ENCODE results near the gene ITPK1.

The ITPK1 gene

GRCh38 chr14:93061380-93062012 is 54.2 kb downstream of the ITPK1 start:
- no peak for DNase-seq (ENCODE audit: low read depth, low spot score)

- no peak for DNase-seq (ENCODE audit: low read depth, low spot score)
These were observed 54.9 kb downstream of the ITPK1 start for GRCh38 chr14:93060841-93061240.

GRCh38 chr14:93059917-93060545 is 55.7 kb downstream of the ITPK1 start:
- DNase-seq (ENCODE audit: low read depth, low spot score): no peak

GRCh38 chr14:93059260-93059659 is 56.5 kb downstream of the ITPK1 start:
- DNase-seq (ENCODE audit: low read depth, low spot score): no peak

GRCh38 chr14:93057586-93058280 is 58.0 kb downstream of the ITPK1 start:
- no peak for DNase-seq (ENCODE audit: low read depth, low spot score)

GRCh38 chr14:93056840-93057585 is 58.7 kb downstream of the ITPK1 start:
- no peak for DNase-seq (ENCODE audit: low read depth, low spot score)

- no peak for DNase-seq (ENCODE audit: low read depth, low spot score)
These were observed 59.4 kb downstream of the ITPK1 start for GRCh38 chr14:93056166-93056839.

GRCh38 chr14:93055651-93056115 is 60.0 kb downstream of the ITPK1 start:
- no peak for DNase-seq (ENCODE audit: low read depth, low spot score)

- no peak for DNase-seq (ENCODE audit: low read depth, low spot score)
These were observed 60.8 kb downstream of the ITPK1 start for GRCh38 chr14:93054876-93055275.

- DNase-seq (ENCODE audit: low read depth, low spot score): no peak
These were observed 61.7 kb downstream of the ITPK1 start for GRCh38 chr14:93054006-93054405.

- DNase-seq (ENCODE audit: low read depth, low spot score): peak; percentile 85
These were observed 63.9 kb downstream of the ITPK1 start for GRCh38 chr14:93051600-93052546.

GRCh38 chr14:93050761-93051160 is 65.0 kb downstream of the ITPK1 start:
- no peak for DNase-seq (ENCODE audit: low read depth, low spot score)

- no peak for DNase-seq (ENCODE audit: low read depth, low spot score)
These were observed 65.8 kb downstream of the ITPK1 start for GRCh38 chr14:93049867-93050331.

GRCh38 chr14:93049315-93049714 is 66.4 kb downstream of the ITPK1 start:
- no peak for DNase-seq (ENCODE audit: low read depth, low spot score)

GRCh38 chr14:93048843-93049242 is 66.9 kb downstream of the ITPK1 start:
- DNase-seq (ENCODE audit: low read depth, low spot score): no peak

- DNase-seq (ENCODE audit: low read depth, low spot score): no peak
These were observed 68.1 kb downstream of the ITPK1 start for GRCh38 chr14:93047661-93048060.

GRCh38 chr14:93047157-93047556 is 68.6 kb downstream of the ITPK1 start:
- no peak for DNase-seq (ENCODE audit: low read depth, low spot score)

- no peak for DNase-seq (ENCODE audit: low read depth, low spot score)
These were observed 69.0 kb downstream of the ITPK1 start for GRCh38 chr14:93046705-93047050.

GRCh38 chr14:93045965-93046704 is 69.6 kb downstream of the ITPK1 start:
- no peak for DNase-seq (ENCODE audit: low read depth, low spot score)

- DNase-seq (ENCODE audit: low read depth, low spot score): no peak
These were observed 70.5 kb downstream of the ITPK1 start for GRCh38 chr14:93045211-93045674.
